NCI-H128 (cell line): ENCODE measurements around the gene LILRA6.

Source experiments
- DNase-seq: peaks from one replicate; lab custom pipeline; 2025; ENCODE audit not compliant: unreplicated experiment; lab: John Stamatoyannopoulos, UW

Gene LILRA6

GRCh38 chr19:54189145-54189734, 53.4 kb downstream of the LILRA6 start, which contains the start of gene MBOAT7:
Gene MBOAT7, minus strand, starts transcription at chr19:54189580. Its CDS starts 1,072 bp downstream, at chr19:54188508.
- DNase-seq = no peak

- DNase-seq = no peak
Observed at GRCh38 chr19:54188215-54188871, 54.2 kb downstream of the LILRA6 start.

DNA sequence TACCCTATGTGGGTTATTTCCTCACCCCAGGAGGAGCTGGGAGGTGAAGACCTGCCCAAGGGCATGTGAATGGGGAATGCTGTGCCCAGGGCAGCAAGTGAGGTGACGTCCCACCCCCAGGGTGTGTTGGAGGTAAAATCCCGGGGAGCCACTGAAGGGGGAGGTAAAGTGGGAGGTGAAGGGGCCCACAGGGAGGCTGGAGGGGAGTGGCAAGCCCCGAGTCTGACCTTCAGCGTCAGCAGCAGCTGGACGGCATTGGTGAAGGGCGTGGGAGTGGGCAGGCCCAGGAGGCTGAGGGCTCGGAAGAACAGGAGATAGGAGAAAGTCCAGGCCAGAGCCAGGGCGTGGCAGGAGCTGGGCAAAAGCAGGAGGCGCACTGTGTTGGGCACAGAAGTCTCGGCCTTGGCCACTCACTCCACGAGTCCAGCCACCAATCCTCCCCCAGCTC, 55.6 kb downstream of the LILRA6 start:
- no peak for DNase-seq
